Psoas muscle (tissue), 8 donors: ENCODE data around the gene LRBA. TPM values are rescaled to one million over a fixed set of nuclear protein-coding genes. Genes with fewer than 3 reads are reported as not detected.

Experiments used
- ATAC-seq, 4 donors: fragments of 200-7000 bp; cut with Tn5 transposase; one replicate each; pipeline ENCODE4 v1.9.1; 2020; ENCODE audit warnings: moderate library complexity in 3 of 4, mild to moderate bottlenecking in 2 of 4
- DNase-seq, 2 donors: peaks; one replicate each; pipeline ENCODE4 v3.0.0-alpha.2; 2020
- H3K27ac ChIP-seq: fragments of 200-600 bp; one replicate; pipeline ENCODE4 v1.8.0; 2022
- H3K27me3 ChIP-seq, 3 donors: fragments of 200-600 bp in 1 of 3; one replicate each; pipeline versions ENCODE4 v1.6.1 to v1.8.0; 2013 to 2022; ENCODE audit warnings: low read length in 2 of 3, mild to moderate bottlenecking in 2 of 3, moderate library complexity in 1 of 3; ENCODE audit not compliant: insufficient read depth in 3 of 3
- H3K36me3 ChIP-seq, 2 donors: fragments of 200-600 bp in 1 of 2; one replicate each; pipeline versions ENCODE4 v1.6.1 to v1.8.0; 2013 to 2022; ENCODE audit warnings: low read depth in 1 of 2, mild to moderate bottlenecking in 1 of 2, moderate library complexity in 1 of 2; ENCODE audit not compliant: insufficient read depth in 1 of 2
- H3K4me1 ChIP-seq: fragments of 200-600 bp; one replicate; pipeline ENCODE4 v1.8.0; 2022
- H3K4me3 ChIP-seq: fragments of 200-600 bp; one replicate; pipeline ENCODE4 v1.8.0; 2022; ENCODE audit warnings: mild to moderate bottlenecking
- H3K9me3 ChIP-seq: fragments of 200-600 bp; one replicate; pipeline ENCODE4 v1.8.0; 2022
- CTCF ChIP-seq: fragments of 200-600 bp; IDR thresholded peaks from one replicate; pipeline ENCODE4 v1.8.0; 2022; ENCODE audit warnings: antibody characterized with exemption
- WGBS, 3 donors: extraction: QIAGEN DNeasy Blood & Tissue Kit; methylation state at CpG; one replicate each; pipeline versions ENCODE4 v1.1.6 to v1.1.7; 2013; 5-methylcytosine and 5-hydroxymethylcytosine counted together
- intact Hi-C, 2 donors: fragments of 100-400 bp; cut with DNase I; formaldehyde crosslinking; loops; one replicate each; pipeline versions ENCODE4 v1.11.0 to v1.14.2; 2022
- polyA plus RNA-seq, 3 donors: library from polyadenylated mRNA; stranded (reverse); fragments of 200-250 nt; gene quantifications; one replicate each; pipeline ENCODE4 v1.2.3, GENCODE V29; 2013
- total RNA-seq, 4 donors: library from RNA; stranded (reverse); fragmentation: NEBNext Ultra II Directional in 2 of 4; extraction: Animal tissue kit (Norgen Biotek cat#: 25700) in 2 of 4; gene quantifications; one replicate each; pipeline versions ENCODE4 v1.2.1 to v1.2.4, GENCODE V29; 2021 to 2023
- donor health status: healthy with polysubstance abuse.
- donor health status: DM: no; HTN: no; CAD: no; lungs with moderate emphysema.
- donor health status: Bipolar disorder and iron deficiency.
- donor health status: healthy.
- donor health status: DM: yes; HTN: yes; CAD: no.
- donor health status: DM: no; HTN: no; CAD: no.
- donor health status: DM: no; HTN: no; CAD: no.
- donor health status: DM: yes; HTN: yes; CAD: no.

LRBA gene
- total and polyA plus RNA-seq, 7 donors: 2.9 to 10.6 (median 6.4) TPM

GRCh38 chr4:150235317-150235716 is 779.8 kb downstream of the LRBA start:
- intact Hi-C loops: no loop called here
- Histone ChIP-seq H3K4me3 (no peak overlapping the region), H3K9me3 (no peaks in the 10 kb centered on the region), H3K27me3 (no peaks in the 10 kb centered on the region), H3K4me1 (no peaks in the 10 kb centered on the region), H3K27ac (no peak overlapping the region), H3K36me3 (no peaks in the 10 kb centered on the region)
- DNase-seq (no peak), ATAC-seq (no peak)
- no peak for TF ChIP-seq CTCF
- WGBS, 3 donors: 88 to 91% (median 88%) methylated on average over 5 of the region's 5 CpGs

GRCh38 chr4:150234246-150234645 is 780.8 kb downstream of the LRBA start:
- H3K9me3 ChIP-seq: no peaks in the 10 kb centered on the region
- no peaks in the 10 kb centered on the region for H3K36me3 ChIP-seq
- H3K4me1 ChIP-seq: no peaks in the 10 kb centered on the region
- intact Hi-C loops: no loop called here
- H3K27ac ChIP-seq: no peak overlapping the region
- no peak for TF ChIP-seq CTCF
- WGBS, 3 donors: 90 to 94% (median 92%) methylated on average over 5 of the region's 5 CpGs
- no peaks in the 10 kb centered on the region for H3K27me3 ChIP-seq
- no peak for ATAC-seq
- DNase-seq: no peak
- H3K4me3 ChIP-seq: no peak overlapping the region

- H3K4me3 ChIP-seq: no peak overlapping the region
- H3K36me3 ChIP-seq: no peaks in the 10 kb centered on the region
- H3K27me3 ChIP-seq: no peaks in the 10 kb centered on the region
- intact Hi-C loops: no loop called here
- TF ChIP-seq CTCF: no peak
- ATAC-seq: no peak
- no peaks in the 10 kb centered on the region for H3K4me1 ChIP-seq
- WGBS, 3 donors: 71 to 79% (median 73%) methylated on average over 6 of the region's 6 CpGs
- H3K27ac ChIP-seq: no peak overlapping the region
- DNase-seq: no peak
- no peaks in the 10 kb centered on the region for H3K9me3 ChIP-seq
Measured at GRCh38 chr4:150232029-150232428, 783.1 kb downstream of the LRBA start.

- Histone ChIP-seq H3K27ac (no peak overlapping the region), H3K9me3 (no peaks in the 10 kb centered on the region), H3K36me3 (no peaks in the 10 kb centered on the region), H3K4me3 (no peak overlapping the region), H3K4me1 (no peaks in the 10 kb centered on the region), H3K27me3 (no peaks in the 10 kb centered on the region)
- intact Hi-C loops: no loop called here
- WGBS, 3 donors: 91 to 97% (median 93%) methylated on average over 4 of the region's 4 CpGs
- ATAC-seq (no peak), DNase-seq (no peak)
- no peak for TF ChIP-seq CTCF
Measured at GRCh38 chr4:150231107-150231770, 783.8 kb downstream of the LRBA start.

- no peak for TF ChIP-seq CTCF
- Histone ChIP-seq H3K9me3 (no peaks in the 10 kb centered on the region), H3K36me3 (no peaks in the 10 kb centered on the region), H3K4me3 (no peak overlapping the region), H3K27me3 (no peaks in the 10 kb centered on the region), H3K27ac (no peak overlapping the region), H3K4me1 (no peaks in the 10 kb centered on the region)
- no peak for ATAC-seq
- intact Hi-C loops: no loop called here
- 30 to 48% (median 38%) methylated on average over 2 of the region's 2 CpGs for WGBS, 3 donors
- DNase-seq: no peak
Measured at GRCh38 chr4:150230561-150230960, 784.5 kb downstream of the LRBA start.
